ENCODE measurements around the gene CSMD2.

CSMD2 gene

GRCh38 chr1:33710967-33711366 lies 454.1 kb downstream of the CSMD2 start:
- no peak for DNase-seq

GRCh38 chr1:33709783-33710718 lies 455.0 kb downstream of the CSMD2 start:
- DNase-seq = no peak

- DNase-seq = no peak
These were observed 455.8 kb downstream of the CSMD2 start for GRCh38 chr1:33709174-33709782.

- no peak for DNase-seq
These were observed 458.3 kb downstream of the CSMD2 start for GRCh38 chr1:33706634-33707255.

- DNase-seq = no peak
These were observed 461.6 kb downstream of the CSMD2 start for GRCh38 chr1:33703464-33703863.

- no peak for DNase-seq
These were observed 466.5 kb downstream of the CSMD2 start for GRCh38 chr1:33698361-33699035.

GRCh38 chr1:33697816-33698215 lies 467.2 kb downstream of the CSMD2 start:
- no peak for DNase-seq

GRCh38 chr1:33696962-33697361 lies 468.1 kb downstream of the CSMD2 start:
- no peak for DNase-seq

- no peak for DNase-seq
These were observed 468.7 kb downstream of the CSMD2 start for GRCh38 chr1:33696311-33696710.

GRCh38 chr1:33692206-33693188 lies 472.5 kb downstream of the CSMD2 start:
- peak; percentile 29 to 74 (median 59) for DNase-seq

- DNase-seq = no peak
These were observed 478.0 kb downstream of the CSMD2 start for GRCh38 chr1:33687000-33687399.

- no peak for DNase-seq
These were observed 478.5 kb downstream of the CSMD2 start for GRCh38 chr1:33686551-33686950.

GRCh38 chr1:33685256-33685655 lies 479.8 kb downstream of the CSMD2 start:
- DNase-seq = no peak

GRCh38 chr1:33684396-33685179 lies 480.4 kb downstream of the CSMD2 start:
- DNase-seq = no peak

- DNase-seq = no peak
These were observed 481.1 kb downstream of the CSMD2 start for GRCh38 chr1:33683913-33684312.

GRCh38 chr1:33682371-33682770 lies 482.7 kb downstream of the CSMD2 start:
- DNase-seq = no peak

GRCh38 chr1:33680281-33680840 lies 484.7 kb downstream of the CSMD2 start:
- no peak for DNase-seq

- no peak for DNase-seq
These were observed 494.5 kb downstream of the CSMD2 start for GRCh38 chr1:33670567-33670966.

- DNase-seq = no peak
These were observed 496.3 kb downstream of the CSMD2 start for GRCh38 chr1:33668695-33669094.
